ENCODE data around the gene TUT4. TPM values are rescaled to one million over a fixed set of nuclear protein-coding genes. Genes with fewer than 3 reads are reported as not detected.

Gene TUT4
- total RNA-seq, 1 experiment from 2014 or later, result 67.4 TPM

DNA sequence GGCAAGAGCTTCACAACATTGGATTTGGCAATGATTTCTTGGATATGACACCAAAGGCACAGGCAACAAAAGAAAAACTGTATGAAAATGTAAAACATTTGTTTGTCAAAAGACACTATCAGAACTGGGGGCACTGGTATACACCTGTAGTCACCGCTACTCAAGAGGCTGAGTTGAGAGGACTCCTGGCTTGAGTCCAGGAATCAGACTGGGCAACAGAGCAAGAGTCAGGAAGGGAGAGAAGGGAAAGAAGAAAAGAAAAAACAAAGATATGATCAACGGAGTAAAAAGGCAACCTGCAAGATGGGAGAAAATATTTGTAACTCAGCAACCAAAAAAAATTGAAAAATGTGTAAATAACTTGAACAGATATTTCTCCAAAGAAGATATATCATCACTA is 6.0 kb upstream of the TUT4 start:
- H3K27ac ChIP-seq (ENCODE audit: low read length), result no peak overlapping the region
- DNase-seq (ENCODE audit: low read depth, low spot score), result no peak
- ChIA-PET CTCF (no interaction called here), POLR2A (no interaction called here)
- BruUV-seq (replicated peaks), result no TSS peak
- ATAC-seq, result no peak
- no peak overlapping the region for H3K4me3 ChIP-seq (ENCODE audit: low read depth in 2 of 2, low read length in 2 of 2)
- peaks cover 10% of the 10 kb centered on the region for H3K4me1 ChIP-seq (ENCODE audit: control insufficient read depth, insufficient read depth, low read length)
- H3K9me3 ChIP-seq (ENCODE audit: control insufficient read depth, insufficient read depth, low read depth, low read length), result no peaks in the 10 kb centered on the region
- in situ Hi-C loops (cut with HindIII; ENCODE audit: low pct_unique_long_range_greater_than_20kb, low sequenced_read_pairs) (no loop called here), intact Hi-C loops (cut with micrococcal nuclease; ENCODE audit: unreplicated experiment) (no loop called here)
- H3K36me3 ChIP-seq (ENCODE audit: control insufficient read depth, insufficient read depth, low read length), result no peaks in the 10 kb centered on the region
- TF ChIP-seq, protein P1, sequence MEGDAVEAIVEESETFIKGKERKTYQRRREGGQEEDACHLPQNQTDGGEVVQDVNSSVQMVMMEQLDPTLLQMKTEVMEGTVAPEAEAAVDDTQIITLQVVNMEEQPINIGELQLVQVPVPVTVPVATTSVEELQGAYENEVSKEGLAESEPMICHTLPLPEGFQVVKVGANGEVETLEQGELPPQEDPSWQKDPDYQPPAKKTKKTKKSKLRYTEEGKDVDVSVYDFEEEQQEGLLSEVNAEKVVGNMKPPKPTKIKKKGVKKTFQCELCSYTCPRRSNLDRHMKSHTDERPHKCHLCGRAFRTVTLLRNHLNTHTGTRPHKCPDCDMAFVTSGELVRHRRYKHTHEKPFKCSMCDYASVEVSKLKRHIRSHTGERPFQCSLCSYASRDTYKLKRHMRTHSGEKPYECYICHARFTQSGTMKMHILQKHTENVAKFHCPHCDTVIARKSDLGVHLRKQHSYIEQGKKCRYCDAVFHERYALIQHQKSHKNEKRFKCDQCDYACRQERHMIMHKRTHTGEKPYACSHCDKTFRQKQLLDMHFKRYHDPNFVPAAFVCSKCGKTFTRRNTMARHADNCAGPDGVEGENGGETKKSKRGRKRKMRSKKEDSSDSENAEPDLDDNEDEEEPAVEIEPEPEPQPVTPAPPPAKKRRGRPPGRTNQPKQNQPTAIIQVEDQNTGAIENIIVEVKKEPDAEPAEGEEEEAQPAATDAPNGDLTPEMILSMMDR (IDR thresholded peaks at IDR 0.05), result no peak
- TF ChIP-seq SIN3A (IDR thresholded peaks at IDR 0.05; ENCODE audit: borderline replicate concordance, insufficient read depth, low read depth, low read length), result no peak
- no peaks in the 10 kb centered on the region for H3K27me3 ChIP-seq (ENCODE audit: control insufficient read depth, insufficient read depth, low read length)

DNA sequence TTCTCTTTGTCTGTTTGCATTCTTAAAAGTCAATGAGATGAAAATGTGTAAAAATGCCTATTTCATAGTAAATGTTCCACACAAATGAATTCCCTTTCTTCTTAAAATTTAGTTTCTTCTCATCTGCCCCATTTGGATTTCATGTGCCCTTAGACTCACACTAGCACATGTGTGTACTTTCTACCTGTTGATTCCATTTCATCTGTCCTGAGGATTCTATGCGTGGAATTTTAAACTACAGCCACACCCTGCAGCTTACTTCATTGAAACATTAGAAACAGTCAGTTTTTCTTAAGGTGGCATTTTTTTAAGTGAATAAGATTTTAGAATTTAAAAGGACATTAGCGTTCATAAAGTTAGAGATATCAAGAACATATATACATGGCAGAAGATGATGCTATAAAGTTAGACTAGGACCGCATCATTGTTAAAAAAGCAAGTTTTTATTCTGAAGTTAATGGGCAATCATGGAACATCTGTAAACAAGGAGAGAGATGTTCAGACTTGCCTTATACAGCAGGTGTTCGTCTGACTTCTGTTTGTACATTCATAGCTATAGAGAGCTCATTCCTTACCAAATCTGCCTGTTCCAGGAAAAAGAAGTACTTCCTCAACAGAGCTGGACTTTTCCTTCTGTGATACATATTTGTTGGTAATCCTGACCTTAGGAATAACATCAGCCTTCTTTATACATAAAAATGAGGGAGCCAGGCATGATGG is 3.9 kb upstream of the TUT4 start:
- ChIA-PET POLR2A (no interaction called here), CTCF (no interaction called here)
- H3K36me3 ChIP-seq (ENCODE audit: control insufficient read depth, insufficient read depth, low read length), result no peaks in the 10 kb centered on the region
- intact Hi-C loops (cut with micrococcal nuclease; ENCODE audit: unreplicated experiment) (no loop called here), in situ Hi-C loops (cut with HindIII; ENCODE audit: low pct_unique_long_range_greater_than_20kb, low sequenced_read_pairs) (no loop called here)
- peaks cover 12% of the 10 kb centered on the region for H3K4me1 ChIP-seq (ENCODE audit: control insufficient read depth, insufficient read depth, low read length)
- no peak overlapping the region for H3K27ac ChIP-seq (ENCODE audit: low read length)
- TF ChIP-seq TCF7L2 (IDR thresholded peaks at IDR 0.05; ENCODE audit: low read depth, low read length) (no peak), POLR2AphosphoS5 (IDR thresholded peaks at IDR 0.05; ENCODE audit: low read depth, low read length) (no peak), SIN3A (IDR thresholded peaks at IDR 0.05; ENCODE audit: borderline replicate concordance, insufficient read depth, low read depth, low read length) (no peak)
- TF ChIP-seq, protein P2, sequence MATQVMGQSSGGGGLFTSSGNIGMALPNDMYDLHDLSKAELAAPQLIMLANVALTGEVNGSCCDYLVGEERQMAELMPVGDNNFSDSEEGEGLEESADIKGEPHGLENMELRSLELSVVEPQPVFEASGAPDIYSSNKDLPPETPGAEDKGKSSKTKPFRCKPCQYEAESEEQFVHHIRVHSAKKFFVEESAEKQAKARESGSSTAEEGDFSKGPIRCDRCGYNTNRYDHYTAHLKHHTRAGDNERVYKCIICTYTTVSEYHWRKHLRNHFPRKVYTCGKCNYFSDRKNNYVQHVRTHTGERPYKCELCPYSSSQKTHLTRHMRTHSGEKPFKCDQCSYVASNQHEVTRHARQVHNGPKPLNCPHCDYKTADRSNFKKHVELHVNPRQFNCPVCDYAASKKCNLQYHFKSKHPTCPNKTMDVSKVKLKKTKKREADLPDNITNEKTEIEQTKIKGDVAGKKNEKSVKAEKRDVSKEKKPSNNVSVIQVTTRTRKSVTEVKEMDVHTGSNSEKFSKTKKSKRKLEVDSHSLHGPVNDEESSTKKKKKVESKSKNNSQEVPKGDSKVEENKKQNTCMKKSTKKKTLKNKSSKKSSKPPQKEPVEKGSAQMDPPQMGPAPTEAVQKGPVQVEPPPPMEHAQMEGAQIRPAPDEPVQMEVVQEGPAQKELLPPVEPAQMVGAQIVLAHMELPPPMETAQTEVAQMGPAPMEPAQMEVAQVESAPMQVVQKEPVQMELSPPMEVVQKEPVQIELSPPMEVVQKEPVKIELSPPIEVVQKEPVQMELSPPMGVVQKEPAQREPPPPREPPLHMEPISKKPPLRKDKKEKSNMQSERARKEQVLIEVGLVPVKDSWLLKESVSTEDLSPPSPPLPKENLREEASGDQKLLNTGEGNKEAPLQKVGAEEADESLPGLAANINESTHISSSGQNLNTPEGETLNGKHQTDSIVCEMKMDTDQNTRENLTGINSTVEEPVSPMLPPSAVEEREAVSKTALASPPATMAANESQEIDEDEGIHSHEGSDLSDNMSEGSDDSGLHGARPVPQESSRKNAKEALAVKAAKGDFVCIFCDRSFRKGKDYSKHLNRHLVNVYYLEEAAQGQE (IDR thresholded peaks at IDR 0.05; ENCODE audit: insufficient read depth in 1 of 2, low read depth in 2 of 2, low read length in 1 of 2), result no peak
- TF ChIP-seq, protein P1 (IDR thresholded peaks at IDR 0.05), result no peak
- H3K9me3 ChIP-seq (ENCODE audit: control insufficient read depth, insufficient read depth, low read depth, low read length), result no peaks in the 10 kb centered on the region
- DNase-seq (ENCODE audit: low read depth, low spot score) (no peak), ATAC-seq (no peak)
- H3K27me3 ChIP-seq (ENCODE audit: control insufficient read depth, insufficient read depth, low read length), result no peaks in the 10 kb centered on the region
- no TSS peak for BruUV-seq (replicated peaks)
- no peak overlapping the region for H3K4me3 ChIP-seq (ENCODE audit: low read depth in 2 of 2, low read length in 2 of 2)

All from Panc1 (cell line).